Measurements from ENCODE around the gene RMI2. TPM values are rescaled to one million over a fixed set of nuclear protein-coding genes. Genes with fewer than 3 reads are reported as not detected.

Gene RMI2
- total RNA-seq, 1 experiment from 2014 or later = 11.1 TPM

- CTCF ChIA-PET = no interaction called here
Observed at GRCh38 chr16:11309895-11310633, 35.2 kb upstream of the RMI2 start.

GRCh38 chr16:11310634-11310977 lies 34.7 kb upstream of the RMI2 start:
- in situ Hi-C loops (cut with HindIII; ENCODE audit: low pct_unique_long_range_greater_than_20kb, low sequenced_read_pairs) = no loop called here

More at GRCh38 chr16:11309895-11310633, 35.2 kb upstream of the RMI2 start:
- no peak for TF ChIP-seq CTCF (IDR thresholded peaks at IDR 0.05)
- Histone ChIP-seq H3K27ac (ENCODE audit: low read length) (no peak overlapping the region), H3K4me1 (ENCODE audit: control insufficient read depth, insufficient read depth, low read length) (peaks cover 21% of the 10 kb centered on the region), H3K4me3 (ENCODE audit: low read depth in 2 of 2, low read length in 2 of 2) (no peak overlapping the region), H3K27me3 (ENCODE audit: control insufficient read depth, insufficient read depth, low read length) (no peaks in the 10 kb centered on the region), H3K9me3 (ENCODE audit: control insufficient read depth, insufficient read depth, low read depth, low read length) (no peaks in the 10 kb centered on the region), H3K36me3 (ENCODE audit: control insufficient read depth, insufficient read depth, low read length) (no peaks in the 10 kb centered on the region)
- no peak for DNase-seq (ENCODE audit: low read depth, low spot score)
- in situ Hi-C loops (cut with HindIII; ENCODE audit: low pct_unique_long_range_greater_than_20kb, low sequenced_read_pairs) (no loop called here), intact Hi-C loops (cut with micrococcal nuclease; ENCODE audit: unreplicated experiment) (no loop called here)
- POLR2A ChIA-PET = no interaction called here
- no TSS peak for BruUV-seq (replicated peaks)
- ATAC-seq = no peak

More at GRCh38 chr16:11310634-11310977, 34.7 kb upstream of the RMI2 start:
- intact Hi-C loops (cut with micrococcal nuclease; ENCODE audit: unreplicated experiment) = no loop called here
- H3K36me3 ChIP-seq (ENCODE audit: control insufficient read depth, insufficient read depth, low read length) = no peaks in the 10 kb centered on the region
- POLR2A ChIA-PET = no interaction called here
- no peaks in the 10 kb centered on the region for H3K27me3 ChIP-seq (ENCODE audit: control insufficient read depth, insufficient read depth, low read length)
- TF ChIP-seq TCF7L2 (IDR thresholded peaks at IDR 0.05; ENCODE audit: low read depth, low read length) = no peak
- TF ChIP-seq CTCF (IDR thresholded peaks at IDR 0.05) = no peak
- TF ChIP-seq SIN3A (IDR thresholded peaks at IDR 0.05; ENCODE audit: borderline replicate concordance, insufficient read depth, low read depth, low read length) = no peak
- TF ChIP-seq REST (IDR thresholded peaks at IDR 0.05; ENCODE audit: insufficient read depth in 1 of 2, low read depth in 2 of 2, low read length in 1 of 2) = no peak
- no peak for TF ChIP-seq POLR2AphosphoS5 (IDR thresholded peaks at IDR 0.05; ENCODE audit: low read depth, low read length)
- peaks cover 21% of the 10 kb centered on the region for H3K4me1 ChIP-seq (ENCODE audit: control insufficient read depth, insufficient read depth, low read length)
- H3K27ac ChIP-seq (ENCODE audit: low read length) = no peak overlapping the region
- no peak for DNase-seq (ENCODE audit: low read depth, low spot score)
- no peak overlapping the region for H3K4me3 ChIP-seq (ENCODE audit: low read depth in 2 of 2, low read length in 2 of 2)
- H3K9me3 ChIP-seq (ENCODE audit: control insufficient read depth, insufficient read depth, low read depth, low read length) = no peaks in the 10 kb centered on the region
- no peak for ATAC-seq
- CTCF ChIA-PET = no interaction called here
- BruUV-seq (replicated peaks) = no TSS peak
